HepG2 (cell line): ENCODE results near the gene SNRNP35. TPM values are rescaled to one million over a fixed set of nuclear protein-coding genes. Genes with fewer than 3 reads are reported as not detected.

Experiments used
- ATAC-seq: fragments of 200-7000 bp; cut with Tn5 transposase; 3 replicates; pipeline ENCODE4 v1.9.1; 2020; ENCODE audit warnings: mild to moderate bottlenecking, moderate library complexity
- BruUV-seq: library from RNA; stranded (reverse); fragments of 400-500 nt; replicated peaks from 2 replicates; lab custom pipeline; 2021; lab: Mats Ljungman, UMichigan
- CTCF ChIA-PET: fragments of 300-600 bp; formaldehyde crosslinking; extraction: SDS; loops from one replicate; lab custom pipeline; 2021; ENCODE audit warnings: low total read pairs, inconsistent platforms, low intra/inter-chr PET ratio; lab: Yijun Ruan, JAX
- POLR2A ChIA-PET: fragments of 350-600 bp; sonication (Branson Sonifier 250); formaldehyde crosslinking; loops from one replicate; lab custom pipeline; 2020; ENCODE audit warnings: antibody characterized with exemption, inconsistent platforms; lab: Yijun Ruan, JAX
- DNase-seq: peaks from one replicate; pipeline ENCODE4 v3.0.0-alpha.2; 2015; ENCODE audit warnings: low spot score
- FAIRE-seq: peaks from 3 replicates; lab custom pipeline; 2011; peaks lifted over from hg19 to GRCh38; lab: Jason Lieb, UNC
- H2AFZ ChIP-seq: one replicate; pipeline ENCODE4 v1.6.1; 2011; ENCODE audit warnings: low read length, inconsistent platforms
- H3K27ac ChIP-seq: fragments of 300-600 bp; 3 replicates; pipeline ENCODE4 v1.8.0; 2011; ENCODE audit warnings: mixed run types, mild to moderate bottlenecking, mixed read lengths, low read length, inconsistent platforms; ENCODE audit not compliant: insufficient read depth; ENCODE audit errors: extremely low read length
- H3K27me3 ChIP-seq, 2 experiments: fragments of 200-600 bp in 1 of 2; 2 replicates in 1 of 2; 3 replicates in 1 of 2; pipeline versions ENCODE4 v1.6.0 to v1.8.0; 2011; ENCODE audit warnings: low read length in 2 of 2, mild to moderate bottlenecking in 2 of 2, moderate library complexity in 2 of 2, inconsistent platforms in 1 of 2; ENCODE audit not compliant: insufficient read depth in 2 of 2, control insufficient read depth in 1 of 2
- H3K36me3 ChIP-seq, 2 experiments: fragments of 200-600 bp in 1 of 2; replicated peaks in 1 of 2; 2 replicates in 1 of 2; 3 replicates in 1 of 2; pipeline versions ENCODE4 v1.5.1 to v1.8.0; 2011; ENCODE audit warnings: low read length in 2 of 2, inconsistent platforms in 1 of 2; ENCODE audit not compliant: insufficient read depth in 2 of 2, control insufficient read depth in 1 of 2
- H3K4me1 ChIP-seq: 2 replicates; pipeline ENCODE4 v1.5.1; 2012; ENCODE audit warnings: low read length, inconsistent platforms; ENCODE audit not compliant: insufficient read depth
- H3K4me2 ChIP-seq: 2 replicates; pipeline ENCODE4 v1.6.0; 2011; ENCODE audit warnings: low read depth, low read length, inconsistent platforms
- H3K4me3 ChIP-seq, 3 experiments: fragments of 200-600 bp in 1 of 3; sonication (generic), shearing (Covaris generic) in 1 of 3; replicated peaks in 1 of 3; 2 replicates each; pipeline ENCODE4 v1.5.1; 2011 to 2016; ENCODE audit warnings: low read length in 3 of 3, inconsistent platforms in 2 of 3, low read depth in 2 of 3, mild to moderate bottlenecking in 2 of 3, control low read depth in 1 of 3, mixed read lengths in 1 of 3; ENCODE audit not compliant: insufficient read depth in 1 of 3
- H3K79me2 ChIP-seq: one replicate; pipeline ENCODE4 v1.6.1; 2011; ENCODE audit warnings: low read length, inconsistent platforms; ENCODE audit not compliant: insufficient read depth
- H3K9ac ChIP-seq: 2 replicates; pipeline ENCODE4 v1.6.0; 2011; ENCODE audit warnings: mild to moderate bottlenecking, low read depth, low read length, inconsistent platforms; ENCODE audit not compliant: insufficient read depth
- H3K9me3 ChIP-seq: 2 replicates; pipeline ENCODE4 v1.5.1; 2012; ENCODE audit warnings: mild to moderate bottlenecking, low read length
- H4K20me1 ChIP-seq: 2 replicates; pipeline ENCODE4 v1.6.0; 2011; ENCODE audit warnings: inconsistent platforms, mild to moderate bottlenecking, low read length, moderate library complexity; ENCODE audit not compliant: insufficient read depth
- TAF1 ChIP-seq: sonication (generic); formaldehyde crosslinking; IDR thresholded peaks from 2 replicates; pipeline ENCODE4 v1.4.0; 2020; ENCODE audit warnings: missing genetic modification reagents
- ZNF34 ChIP-seq: sonication (generic); formaldehyde crosslinking; IDR thresholded peaks from 2 replicates; pipeline ENCODE4 v1.4.0; 2020; ENCODE audit warnings: mild to moderate bottlenecking, missing genetic modification reagents, borderline replicate concordance
- ZNF678 ChIP-seq: sonication (generic); formaldehyde crosslinking; IDR thresholded peaks from 2 replicates; pipeline ENCODE4 v1.4.0; 2020; ENCODE audit warnings: mild to moderate bottlenecking, missing genetic modification reagents
- ZNF781 ChIP-seq: sonication (generic); formaldehyde crosslinking; IDR thresholded peaks from 2 replicates; pipeline ENCODE4 v1.5.1; 2020; ENCODE audit warnings: borderline replicate concordance, mild to moderate bottlenecking, missing genetic modification reagents; ENCODE audit errors: not compliant biosample characterization
- ZXDC ChIP-seq: sonication (generic); formaldehyde crosslinking; IDR thresholded peaks from 2 replicates; pipeline ENCODE4 v1.5.0; 2020; ENCODE audit warnings: mild to moderate bottlenecking, missing genetic modification reagents
- WGBS: methylation state at CpG from one replicate; pipeline ENCODE4 v1.1.6; 2017; ENCODE audit warnings: low lambda C conversion rate; 5-methylcytosine and 5-hydroxymethylcytosine counted together
- in situ Hi-C: cut with HindIII; loops from 2 replicates; pipeline ENCODE4 v1.10.0; 2017; ENCODE audit warnings: low pct_unique_long_range_greater_than_20kb; ENCODE audit not compliant: extremely low pct_ligation_motif_present
- intact Hi-C: fragments of 100-400 bp; cut with micrococcal nuclease; formaldehyde crosslinking; loops from one replicate; pipeline ENCODE4 v1.10.0; 2022; ENCODE audit not compliant: unreplicated experiment
- polyA plus RNA-seq, 8 experiments: library from polyadenylated mRNA; depleted of rRNA in 3 of 8; stranded (reverse) in 7 of 8; unstranded in 1 of 8; fragments of >200 nt; fragmentation: Illumina TruSeq in 4 of 8; extraction: Trizol in 4 of 8; gene quantifications; 2 replicates each; pipeline versions ENCODE4 v1.2.1 to v1.2.3, GENCODE V29; 2011 to 2016; ENCODE audit warnings: low read depth in 4 of 8, missing spikeins in 1 of 8, mixed read lengths in 1 of 8; ENCODE audit not compliant: insufficient read depth in 1 of 8
- total RNA-seq, 5 experiments: library from RNA; depleted of rRNA; stranded (reverse); fragments of >200 nt; fragmentation: Illumina TruSeq; extraction: Trizol; gene quantifications; 2 replicates each; pipeline ENCODE4 v1.2.3, GENCODE V29; 2016; ENCODE audit warnings: low read depth in 1 of 5
- TF ChIP-seq, protein P1 (sequence below): sonication (generic); formaldehyde crosslinking; IDR thresholded peaks from 2 replicates; pipeline ENCODE4 v1.5.1; 2020; ENCODE audit warnings: missing genetic modification reagents, mild to moderate bottlenecking, borderline replicate concordance
- TF ChIP-seq, protein P2 (sequence below): sonication (generic); formaldehyde crosslinking; IDR thresholded peaks from 2 replicates; pipeline ENCODE4 v1.4.0; 2020; ENCODE audit warnings: missing genetic modification reagents, low read depth, mild to moderate bottlenecking, borderline replicate concordance
- TF ChIP-seq, protein P3 (sequence below): sonication (generic); formaldehyde crosslinking; IDR thresholded peaks from 2 replicates; pipeline ENCODE4 v1.9.0; 2022; ENCODE audit warnings: missing genetic modification reagents, mild to moderate bottlenecking, borderline replicate concordance

Gene SNRNP35
- total and polyA plus RNA-seq, 2 of the 13 experiments (the other 11 are each of a cell fraction or from before 2014, with no cell fraction given): 11.3 to 22.6 TPM

DNA sequence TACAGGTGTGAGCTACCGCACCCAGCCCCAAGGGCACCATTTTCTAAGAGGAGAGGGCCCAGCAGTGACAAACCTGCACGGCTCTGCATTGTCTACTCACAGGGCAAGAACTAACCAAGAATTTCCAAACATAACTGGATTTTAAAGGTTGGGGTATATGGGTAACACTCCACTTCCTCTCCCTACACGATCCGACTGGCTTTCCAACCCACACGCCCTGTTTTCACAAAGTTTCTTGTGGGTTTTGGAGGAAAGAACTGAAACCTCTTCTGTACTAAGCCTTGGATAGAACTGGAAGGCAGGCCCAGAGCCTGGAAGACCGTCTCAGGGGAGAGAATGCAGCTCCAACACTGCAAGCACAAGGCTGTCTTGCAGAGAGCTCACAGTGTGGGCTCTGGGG lies 24.9 kb downstream of the SNRNP35 start:
- H3K4me2 ChIP-seq: no peak overlapping the region
- no peaks in the 10 kb centered on the region for H3K79me2 ChIP-seq
- in situ Hi-C loops (no loop called here), intact Hi-C loops (no loop called here)
- FAIRE-seq (no peak), DNase-seq (no peak), ATAC-seq (no peak)
- H3K4me3 ChIP-seq: no peak overlapping the region
- H4K20me1 ChIP-seq: no peaks in the 10 kb centered on the region
- no peaks in the 10 kb centered on the region for H3K27me3 ChIP-seq
- POLR2A ChIA-PET: no interaction called here
- TF ChIP-seq TAF1: no peak
- no peak for TF ChIP-seq ZNF34 (CRISPR knock-in tag)
- no peak for TF ChIP-seq ZNF781 (CRISPR knock-in tag)
- TF ChIP-seq, protein P1, sequence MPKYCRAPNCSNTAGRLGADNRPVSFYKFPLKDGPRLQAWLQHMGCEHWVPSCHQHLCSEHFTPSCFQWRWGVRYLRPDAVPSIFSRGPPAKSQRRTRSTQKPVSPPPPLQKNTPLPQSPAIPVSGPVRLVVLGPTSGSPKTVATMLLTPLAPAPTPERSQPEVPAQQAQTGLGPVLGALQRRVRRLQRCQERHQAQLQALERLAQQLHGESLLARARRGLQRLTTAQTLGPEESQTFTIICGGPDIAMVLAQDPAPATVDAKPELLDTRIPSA (CRISPR knock-in tag): no peak
- TF ChIP-seq, protein P2, sequence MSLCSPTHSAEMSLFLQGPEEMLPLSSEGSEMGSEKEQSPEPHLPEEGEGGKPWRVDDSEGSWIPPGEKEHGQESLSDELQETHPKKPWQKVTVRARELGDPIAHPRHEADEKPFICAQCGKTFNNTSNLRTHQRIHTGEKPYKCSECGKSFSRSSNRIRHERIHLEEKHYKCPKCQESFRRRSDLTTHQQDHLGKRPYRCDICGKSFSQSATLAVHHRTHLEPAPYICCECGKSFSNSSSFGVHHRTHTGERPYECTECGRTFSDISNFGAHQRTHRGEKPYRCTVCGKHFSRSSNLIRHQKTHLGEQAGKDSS (CRISPR knock-in tag): no peak
- TF ChIP-seq, protein P3, sequence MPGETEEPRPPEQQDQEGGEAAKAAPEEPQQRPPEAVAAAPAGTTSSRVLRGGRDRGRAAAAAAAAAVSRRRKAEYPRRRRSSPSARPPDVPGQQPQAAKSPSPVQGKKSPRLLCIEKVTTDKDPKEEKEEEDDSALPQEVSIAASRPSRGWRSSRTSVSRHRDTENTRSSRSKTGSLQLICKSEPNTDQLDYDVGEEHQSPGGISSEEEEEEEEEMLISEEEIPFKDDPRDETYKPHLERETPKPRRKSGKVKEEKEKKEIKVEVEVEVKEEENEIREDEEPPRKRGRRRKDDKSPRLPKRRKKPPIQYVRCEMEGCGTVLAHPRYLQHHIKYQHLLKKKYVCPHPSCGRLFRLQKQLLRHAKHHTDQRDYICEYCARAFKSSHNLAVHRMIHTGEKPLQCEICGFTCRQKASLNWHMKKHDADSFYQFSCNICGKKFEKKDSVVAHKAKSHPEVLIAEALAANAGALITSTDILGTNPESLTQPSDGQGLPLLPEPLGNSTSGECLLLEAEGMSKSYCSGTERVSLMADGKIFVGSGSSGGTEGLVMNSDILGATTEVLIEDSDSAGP (CRISPR knock-in tag): no peak
- TF ChIP-seq ZNF678 (CRISPR knock-in tag): no peak
- TF ChIP-seq ZXDC (CRISPR knock-in tag): no peak
- H3K9ac ChIP-seq: no peak overlapping the region
- CTCF ChIA-PET: no interaction called here
- WGBS: 98% methylated on average over 6 of the region's 6 CpGs
- H3K9me3 ChIP-seq: no peaks in the 10 kb centered on the region
- peaks cover 7 to 14% of the 10 kb centered on the region in 2 experiments; a peak in 4 of 5 replicates for H3K36me3 ChIP-seq
- BruUV-seq: no TSS peak
- H3K27ac ChIP-seq: no peak overlapping the region
- no peak overlapping the region for H2AFZ ChIP-seq
- no peaks in the 10 kb centered on the region for H3K4me1 ChIP-seq
